Stimulated activated CD8-positive, alpha-beta memory T cell treated with anti-CD3 and anti-CD28 coated beads, Interleukin-7, amount 100 ng/mL, for 48 hours (primary cell): Measurements from ENCODE around the gene GPSM3.
"Not testable (repeated sequence)": the region's sequence is repeated elsewhere in the genome, so short reads cannot be mapped to it uniquely, and the experiment has no call there.

Experiments used
- DNase-seq, 2 donors: peaks; one replicate each; pipeline ENCODE4 v3.0.0-alpha.2; 2020; ENCODE audit warnings: low read depth in 1 of 2; ENCODE audit errors: extremely low read depth in 1 of 2

GPSM3 gene

GRCh38 chr6:32192608-32193039 is at the start of gene GPSM3:
Gene GPSM3 (minus strand): TSS chr6:32192643. CDS start chr6:32192513, 130 bp downstream.
- DNase-seq = peak in 1 of 2 donors; percentile 29

- DNase-seq = no peak
Measured at GRCh38 chr6:32240686-32241085, 48.2 kb upstream of the GPSM3 start.

- DNase-seq = no peak
Measured at GRCh38 chr6:32239462-32239861, 47.0 kb upstream of the GPSM3 start.

- DNase-seq = no peak
Measured at GRCh38 chr6:32234934-32235333, 42.5 kb upstream of the GPSM3 start.

GRCh38 chr6:32226434-32226833 is 34.0 kb upstream of the GPSM3 start:
- no peak for DNase-seq

GRCh38 chr6:32224696-32225095 is 32.3 kb upstream of the GPSM3 start:
- no peak for DNase-seq

GRCh38 chr6:32223258-32224235 is 31.1 kb upstream of the GPSM3 start, which contains the start of gene NOTCH4:
Gene NOTCH4 (minus strand): TSS chr6:32224067. CDS start chr6:32223928, 139 bp downstream.
- DNase-seq = no peak

GRCh38 chr6:32222333-32223230 is 30.1 kb upstream of the GPSM3 start:
- DNase-seq = no peak

GRCh38 chr6:32220021-32220420 is 27.6 kb upstream of the GPSM3 start:
- no peak for DNase-seq

GRCh38 chr6:32218167-32218566 is 25.7 kb upstream of the GPSM3 start:
- no peak for DNase-seq

- DNase-seq = no peak
Measured at GRCh38 chr6:32216998-32217397, 24.6 kb upstream of the GPSM3 start.

- DNase-seq = no peak
Measured at GRCh38 chr6:32216285-32216684, 23.8 kb upstream of the GPSM3 start.

GRCh38 chr6:32215617-32216016 is 23.2 kb upstream of the GPSM3 start:
- no peak for DNase-seq

GRCh38 chr6:32214126-32214525 is 21.7 kb upstream of the GPSM3 start:
- DNase-seq = no peak

GRCh38 chr6:32213649-32214048 is 21.2 kb upstream of the GPSM3 start:
- no peak for DNase-seq

- no peak for DNase-seq
Measured at GRCh38 chr6:32212076-32212760, 19.8 kb upstream of the GPSM3 start.

GRCh38 chr6:32211432-32211831 is 19.0 kb upstream of the GPSM3 start:
- not testable (repeated sequence) for DNase-seq

GRCh38 chr6:32210191-32210601 is 17.8 kb upstream of the GPSM3 start:
- DNase-seq = no peak

GRCh38 chr6:32208996-32209395 is 16.6 kb upstream of the GPSM3 start:
- no peak for DNase-seq

GRCh38 chr6:32204268-32204715 is 11.8 kb upstream of the GPSM3 start:
- no peak for DNase-seq
